Osteoblast (primary cell): ENCODE data around the gene GALNT2. TPM values are rescaled to one million over a fixed set of nuclear protein-coding genes. Genes with fewer than 3 reads are reported as not detected.

Experiments
- DNase-seq: peaks from one replicate; pipeline ENCODE4 v3.0.0; 2011; ENCODE audit warnings: low spot score, mixed read lengths; ENCODE audit not compliant: insufficient read length; ENCODE audit errors: missing footprints
- H2AFZ ChIP-seq: 2 replicates; pipeline ENCODE4 v1.6.0; 2011; ENCODE audit warnings: mild to moderate bottlenecking, low read length
- H3K27ac ChIP-seq: 2 replicates; pipeline ENCODE4 v1.5.1; 2011; ENCODE audit warnings: mild to moderate bottlenecking, low read depth, low read length, moderate library complexity
- H3K27me3 ChIP-seq: 2 replicates; pipeline ENCODE4 v1.6.0; 2012; ENCODE audit warnings: mild to moderate bottlenecking, control low read depth, inconsistent platforms, low read length, moderate library complexity; ENCODE audit not compliant: insufficient read depth
- H3K36me3 ChIP-seq: 2 replicates; pipeline ENCODE4 v1.5.1; 2011; ENCODE audit warnings: mild to moderate bottlenecking, low read length, control low read depth, moderate library complexity; ENCODE audit not compliant: insufficient read depth
- H3K4me1 ChIP-seq: 2 replicates; pipeline ENCODE4 v1.5.1; 2011; ENCODE audit warnings: mild to moderate bottlenecking, low read length, control low read depth, moderate library complexity; ENCODE audit not compliant: insufficient read depth
- H3K4me2 ChIP-seq: 2 replicates; pipeline ENCODE4 v1.6.0; 2011; ENCODE audit warnings: mild to moderate bottlenecking, low read length; ENCODE audit not compliant: insufficient read depth
- H3K4me3 ChIP-seq: fragments of 200-600 bp; sonication (generic); 3 replicates; pipeline ENCODE4 v1.5.1; 2012; ENCODE audit warnings: mild to moderate bottlenecking, low read length, inconsistent platforms; ENCODE audit not compliant: insufficient read depth
- H3K79me2 ChIP-seq: 2 replicates; pipeline ENCODE4 v1.6.0; 2012; ENCODE audit warnings: mild to moderate bottlenecking, low read length, control low read depth, inconsistent platforms; ENCODE audit not compliant: insufficient read depth
- H3K9me3 ChIP-seq: 2 replicates; pipeline ENCODE4 v1.5.1; 2011; ENCODE audit warnings: low read depth, low read length, control low read depth
- H4K20me1 ChIP-seq: 2 replicates; pipeline ENCODE4 v1.6.0; 2012; ENCODE audit warnings: mild to moderate bottlenecking, low read length, control low read depth; ENCODE audit not compliant: insufficient read depth
- CTCF ChIP-seq: IDR thresholded peaks from 2 replicates; pipeline ENCODE4 v1.5.1; 2011; ENCODE audit warnings: mild to moderate bottlenecking, low read depth, low read length, moderate library complexity; ENCODE audit errors: extremely low read depth
- total RNA-seq: library from RNA; depleted of rRNA; stranded (reverse); fragments of >200 nt; gene quantifications from 2 replicates; pipeline ENCODE4 v1.2.3, GENCODE V29; 2012

Gene GALNT2
- total RNA-seq, 1 donor = 83.2 TPM

GRCh38 chr1:230240446-230241086 lies 173.5 kb downstream of the GALNT2 start:
- peaks cover 9% of the 10 kb centered on the region for H4K20me1 ChIP-seq
- peaks cover 16% of the 10 kb centered on the region for H3K36me3 ChIP-seq
- H3K4me3 ChIP-seq = no peak overlapping the region
- peaks cover 20% of the 10 kb centered on the region for H3K4me1 ChIP-seq
- no peak overlapping the region for H3K4me2 ChIP-seq
- DNase-seq = no peak
- H3K27ac ChIP-seq = no peak overlapping the region
- H3K27me3 ChIP-seq = no peaks in the 10 kb centered on the region
- H3K79me2 ChIP-seq = peaks cover 3% of the 10 kb centered on the region
- no peaks in the 10 kb centered on the region for H3K9me3 ChIP-seq
- no peak for TF ChIP-seq CTCF
- H2AFZ ChIP-seq = no peak overlapping the region

- Histone ChIP-seq H3K27ac (no peak overlapping the region), H2AFZ (no peak overlapping the region), H3K4me3 (no peak overlapping the region), H3K36me3 (peaks cover 32% of the 10 kb centered on the region), H3K4me1 (peaks cover 11% of the 10 kb centered on the region), H3K4me2 (no peak overlapping the region), H4K20me1 (peaks cover 7% of the 10 kb centered on the region), H3K79me2 (no peaks in the 10 kb centered on the region), H3K9me3 (no peaks in the 10 kb centered on the region), H3K27me3 (no peaks in the 10 kb centered on the region)
- no peak for TF ChIP-seq CTCF
- DNase-seq = no peak
These were observed 175.3 kb downstream of the GALNT2 start for GRCh38 chr1:230242326-230242725.

GRCh38 chr1:230243146-230243545 lies 176.1 kb downstream of the GALNT2 start:
- Histone ChIP-seq H2AFZ (no peak overlapping the region), H3K4me2 (no peak overlapping the region), H4K20me1 (peaks cover 7% of the 10 kb centered on the region), H3K27me3 (no peaks in the 10 kb centered on the region), H3K36me3 (peaks cover 32% of the 10 kb centered on the region), H3K4me1 (peaks cover 9% of the 10 kb centered on the region), H3K79me2 (no peaks in the 10 kb centered on the region), H3K27ac (no peak overlapping the region), H3K4me3 (no peak overlapping the region), H3K9me3 (no peaks in the 10 kb centered on the region)
- TF ChIP-seq CTCF = no peak
- no peak for DNase-seq

GRCh38 chr1:230243583-230244353 lies 176.7 kb downstream of the GALNT2 start:
- H2AFZ ChIP-seq = no peak overlapping the region
- H3K4me2 ChIP-seq = no peak overlapping the region
- no peaks in the 10 kb centered on the region for H3K27me3 ChIP-seq
- no peaks in the 10 kb centered on the region for H3K79me2 ChIP-seq
- H3K36me3 ChIP-seq = peaks cover 32% of the 10 kb centered on the region
- H4K20me1 ChIP-seq = peaks cover 7% of the 10 kb centered on the region
- no peak for TF ChIP-seq CTCF
- peaks cover 9% of the 10 kb centered on the region for H3K4me1 ChIP-seq
- DNase-seq = peak; percentile 83
- H3K4me3 ChIP-seq = no peak overlapping the region
- no peak overlapping the region for H3K27ac ChIP-seq
- no peaks in the 10 kb centered on the region for H3K9me3 ChIP-seq
